ENCODE results near the gene CA4.
"Not testable (repeated sequence)": the region's sequence is repeated elsewhere in the genome, so short reads cannot be mapped to it uniquely, and the experiment has no call there.

CA4 gene

DNA sequence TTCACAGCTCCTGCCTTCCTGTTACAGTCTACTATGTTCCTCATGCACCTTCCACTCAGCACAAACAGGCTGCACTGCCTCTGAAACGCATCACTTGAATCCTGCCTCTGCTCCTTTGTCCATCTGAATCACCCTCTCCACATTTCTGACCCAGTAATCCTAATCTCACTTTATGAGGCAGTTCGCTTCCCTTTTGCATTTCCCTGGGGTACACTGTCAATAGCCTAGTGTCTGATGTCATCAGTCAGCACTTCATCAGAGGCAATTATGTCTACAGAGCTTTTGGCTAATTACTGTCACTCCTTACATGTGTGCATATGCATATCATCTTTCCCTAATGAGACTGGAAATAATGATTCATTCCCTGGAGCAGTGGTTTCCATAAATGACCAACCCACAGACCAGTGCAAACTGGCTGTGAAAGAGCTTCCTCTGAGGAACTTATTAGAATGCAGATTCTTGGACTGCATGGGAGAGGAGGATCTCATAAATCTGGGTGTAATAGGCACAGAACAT lies 23.6 kb downstream of the CA4 start:
- FAIRE-seq (no peak), DNase-seq (ENCODE audit: insufficient read length) (no peak)

DNA sequence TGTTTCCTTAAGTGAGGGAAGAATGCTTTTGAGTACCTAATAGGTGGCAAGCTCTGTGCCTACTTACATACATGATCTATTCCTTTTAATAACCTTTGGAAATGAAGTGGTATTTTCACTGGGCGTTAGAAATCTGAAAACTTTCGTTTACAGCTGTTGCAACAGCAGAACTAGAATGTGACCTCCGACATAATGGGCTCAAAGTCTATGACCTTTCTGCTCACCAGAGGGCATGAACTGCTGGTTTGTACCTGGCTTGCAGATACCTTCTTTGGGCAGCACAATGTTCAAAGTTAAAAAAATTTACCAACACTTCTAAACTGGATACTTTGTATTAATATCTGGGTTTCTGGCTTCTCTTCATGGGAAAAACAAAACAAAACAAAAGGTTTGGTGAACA lies 24.3 kb downstream of the CA4 start:
- DNase-seq (ENCODE audit: insufficient read length) (no peak), FAIRE-seq (no peak)
- no peak for TF ChIP-seq TAF1 (IDR thresholded peaks at IDR 0.05; ENCODE audit: borderline replicate concordance, low read depth, low read length)
- TF ChIP-seq POLR2A (IDR thresholded peaks at IDR 0.05; ENCODE audit: low read depth, low read length) = no peak
- no peak for TF ChIP-seq POLR2AphosphoS5 (IDR thresholded peaks at IDR 0.05; ENCODE audit: low read depth, low read length)

More for the DNA sequence above, 23.6 kb downstream of the CA4 start:
- no peak for TF ChIP-seq TAF1 (IDR thresholded peaks at IDR 0.05; ENCODE audit: borderline replicate concordance, low read depth, low read length)
- no peak for TF ChIP-seq POLR2A (IDR thresholded peaks at IDR 0.05; ENCODE audit: low read depth, low read length)
- TF ChIP-seq POLR2AphosphoS5 (IDR thresholded peaks at IDR 0.05; ENCODE audit: low read depth, low read length) = no peak

- FAIRE-seq; DNase-seq (ENCODE audit: insufficient read length): not testable (repeated sequence)
Measured at GRCh38 chr17:60174767-60175166, 25.0 kb downstream of the CA4 start.

GRCh38 chr17:60176763-60177162 lies 27.0 kb downstream of the CA4 start:
- FAIRE-seq; DNase-seq (ENCODE audit: insufficient read length): not testable (repeated sequence)

DNA sequence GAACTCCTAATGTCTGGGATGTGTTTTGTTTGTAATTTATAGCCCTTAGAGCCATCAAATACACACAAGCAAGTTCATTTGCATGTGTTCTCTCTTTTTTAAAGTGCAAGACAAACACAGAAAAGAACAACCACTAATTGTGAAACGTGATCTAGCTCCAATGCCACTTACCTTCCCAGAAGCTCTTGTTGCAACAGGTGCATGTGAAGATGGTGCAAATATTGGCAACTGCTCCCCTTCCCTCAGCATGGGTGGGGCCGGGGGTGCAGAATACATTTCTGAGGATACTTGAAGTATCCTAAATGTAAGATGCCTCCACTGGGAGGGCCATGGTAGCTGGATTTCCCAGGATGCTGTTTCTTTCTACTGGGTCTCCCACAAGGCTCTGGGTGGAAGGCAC lies 28.4 kb downstream of the CA4 start:
- FAIRE-seq; DNase-seq (ENCODE audit: insufficient read length): not testable (repeated sequence)

DNA sequence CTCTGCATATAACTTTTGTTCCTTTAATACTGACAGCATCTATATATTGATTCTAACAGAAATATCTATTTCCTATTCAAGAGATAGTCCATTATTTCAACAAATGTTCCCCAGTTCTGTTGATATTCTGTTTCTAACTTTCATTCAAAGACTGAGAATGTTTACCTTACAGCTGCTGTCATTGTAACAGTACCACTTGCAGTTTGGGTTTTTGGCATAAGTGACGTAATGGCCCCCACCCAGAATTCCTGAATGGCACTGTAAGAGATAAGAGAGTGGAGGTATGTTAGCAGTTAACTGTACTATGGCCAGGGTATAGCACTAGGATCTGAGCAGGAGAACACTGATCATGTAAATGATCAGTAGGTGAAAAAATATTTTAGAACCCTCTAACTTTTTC lies 30.6 kb downstream of the CA4 start:
- FAIRE-seq; DNase-seq (ENCODE audit: insufficient read length): not testable (repeated sequence)

DNA sequence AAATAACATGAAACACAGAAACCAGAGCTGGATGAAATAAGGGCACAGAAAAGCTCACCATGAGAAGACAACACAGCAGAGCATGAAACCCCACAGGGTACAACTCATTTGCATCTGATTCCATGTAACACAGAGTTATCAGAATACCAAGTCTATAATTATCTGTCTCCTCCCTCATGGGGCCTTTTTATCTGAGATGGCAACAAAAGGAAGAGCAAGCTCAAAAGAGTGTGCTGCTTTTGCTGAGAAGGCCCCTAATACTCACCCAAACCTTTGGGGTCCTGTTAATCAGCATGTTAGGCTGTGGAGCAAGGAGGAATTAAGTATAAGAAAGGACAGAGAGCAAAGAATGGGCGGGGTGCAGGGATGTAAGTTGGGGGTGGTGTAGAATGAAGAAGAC lies 36.6 kb downstream of the CA4 start:
- not testable (repeated sequence) for DNase-seq (ENCODE audit: insufficient read length); FAIRE-seq

- not testable (repeated sequence) for FAIRE-seq; DNase-seq (ENCODE audit: insufficient read length)
Measured at GRCh38 chr17:60186846-60187745, 37.3 kb downstream of the CA4 start.

DNA sequence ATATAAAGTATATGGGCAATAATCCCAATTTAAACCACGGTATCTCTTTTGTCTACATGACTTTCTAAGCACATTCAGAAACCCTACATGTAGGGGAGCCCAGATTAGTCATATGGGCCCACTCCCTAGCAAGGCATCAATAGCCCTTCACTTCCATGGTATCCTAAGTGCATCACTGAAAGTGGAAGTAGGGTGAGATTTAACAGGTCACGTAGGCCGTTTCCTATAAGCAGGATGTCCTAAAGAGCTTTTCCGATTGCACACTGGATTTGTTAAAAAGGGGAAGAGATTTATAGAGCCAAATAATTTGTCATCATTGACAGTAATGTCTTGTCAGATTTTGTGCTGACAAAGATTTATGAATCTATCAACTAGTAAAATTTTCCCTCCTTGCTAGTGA lies 39.0 kb downstream of the CA4 start:
- DNase-seq (ENCODE audit: insufficient read length) = no peak
- no peak for TF ChIP-seq POLR2AphosphoS5 (IDR thresholded peaks at IDR 0.05; ENCODE audit: low read depth, low read length)
- TF ChIP-seq TAF1 (IDR thresholded peaks at IDR 0.05; ENCODE audit: borderline replicate concordance, low read depth, low read length) = no peak
- no peak for TF ChIP-seq POLR2A (IDR thresholded peaks at IDR 0.05; ENCODE audit: low read depth, low read length)
- FAIRE-seq = no peak

GRCh38 chr17:60190032-60190431 lies 40.3 kb downstream of the CA4 start:
- FAIRE-seq = not testable (repeated sequence)

DNA sequence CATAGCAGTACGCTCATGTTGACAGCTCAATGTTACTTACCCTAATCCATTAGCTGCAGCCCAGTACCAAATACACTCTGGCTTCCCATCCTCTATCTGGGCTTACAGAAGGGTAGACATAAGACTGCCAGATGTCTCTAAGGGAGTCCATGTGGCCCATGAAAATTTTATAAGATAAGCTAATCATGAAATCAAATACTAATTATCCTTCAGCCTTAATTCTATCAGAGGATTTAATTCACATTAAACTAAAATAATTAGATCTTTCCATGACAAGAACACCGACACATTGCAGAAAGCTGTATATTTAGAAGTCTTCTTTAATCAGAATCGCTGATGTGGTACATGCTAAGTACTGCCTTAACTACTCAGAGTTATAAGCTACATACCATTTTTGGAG lies 43.3 kb downstream of the CA4 start:
- not testable (repeated sequence) for DNase-seq (ENCODE audit: insufficient read length); FAIRE-seq

More at GRCh38 chr17:60190032-60190431, 40.3 kb downstream of the CA4 start:
- DNase-seq (ENCODE audit: insufficient read length) = not testable (repeated sequence)

DNA sequence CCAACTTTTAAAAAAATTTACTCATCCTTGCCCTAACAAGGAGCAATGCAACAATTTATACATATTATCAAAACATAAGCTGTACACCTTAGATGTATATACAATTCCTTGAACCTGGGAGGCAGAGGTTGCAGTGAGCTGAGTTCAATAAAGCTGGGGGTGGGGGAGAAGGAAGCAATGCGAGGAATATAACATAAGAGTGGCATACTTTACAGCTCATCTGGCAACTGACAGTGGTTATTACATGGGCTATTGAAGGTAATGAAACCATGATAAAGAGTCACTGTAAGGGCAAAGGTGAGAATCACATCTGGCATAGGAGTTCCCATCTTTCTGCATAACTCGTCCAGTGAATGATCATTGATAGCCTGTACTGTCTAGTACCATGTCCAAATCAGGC lies 43.7 kb downstream of the CA4 start:
- TF ChIP-seq TAF1 (IDR thresholded peaks at IDR 0.05; ENCODE audit: borderline replicate concordance, low read depth, low read length) = no peak
- TF ChIP-seq POLR2A (IDR thresholded peaks at IDR 0.05; ENCODE audit: low read depth, low read length) = no peak
- TF ChIP-seq POLR2AphosphoS5 (IDR thresholded peaks at IDR 0.05; ENCODE audit: low read depth, low read length) = no peak
- FAIRE-seq (no peak), DNase-seq (ENCODE audit: insufficient read length) (no peak)

DNA sequence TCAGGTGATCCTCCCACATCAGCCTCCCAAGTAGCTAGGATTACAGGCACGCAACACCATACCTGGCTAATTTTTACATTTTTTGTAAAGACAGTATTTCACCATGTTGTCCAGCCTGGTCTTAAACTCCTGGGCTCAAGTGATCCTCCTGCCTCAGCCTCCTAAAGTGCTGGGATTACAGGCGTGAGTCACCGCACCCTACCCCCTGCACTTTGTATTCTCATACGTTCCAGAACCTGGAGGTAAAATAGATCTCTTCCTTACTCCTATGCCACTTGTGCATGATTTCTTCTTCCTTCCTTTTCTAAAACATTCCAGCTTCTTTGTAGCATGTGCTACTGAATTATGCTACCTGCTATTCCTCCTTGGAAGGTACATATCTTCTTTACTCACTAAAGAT lies 44.4 kb downstream of the CA4 start:
- not testable (repeated sequence) for DNase-seq (ENCODE audit: insufficient read length); FAIRE-seq

DNA sequence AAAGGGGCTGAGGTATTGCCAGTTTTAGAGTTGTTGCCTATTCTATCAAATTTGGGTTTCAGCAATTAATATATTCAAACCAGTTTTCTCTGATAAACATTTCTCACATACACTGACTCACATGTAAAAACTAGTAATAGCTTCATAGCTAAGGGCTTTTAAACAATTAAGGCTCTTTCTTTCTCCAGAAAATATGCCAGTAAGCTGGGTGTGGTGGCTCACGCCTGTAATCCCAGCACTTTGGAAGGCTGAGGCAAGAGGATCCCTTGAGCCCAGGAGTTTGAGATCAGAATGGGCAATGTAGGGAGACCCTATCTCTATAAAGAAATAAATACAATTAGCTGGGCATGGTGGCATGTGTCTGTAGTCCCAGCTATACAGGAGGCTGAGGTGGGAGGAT lies 48.9 kb downstream of the CA4 start:
- not testable (repeated sequence) for FAIRE-seq; DNase-seq (ENCODE audit: insufficient read length)

DNA sequence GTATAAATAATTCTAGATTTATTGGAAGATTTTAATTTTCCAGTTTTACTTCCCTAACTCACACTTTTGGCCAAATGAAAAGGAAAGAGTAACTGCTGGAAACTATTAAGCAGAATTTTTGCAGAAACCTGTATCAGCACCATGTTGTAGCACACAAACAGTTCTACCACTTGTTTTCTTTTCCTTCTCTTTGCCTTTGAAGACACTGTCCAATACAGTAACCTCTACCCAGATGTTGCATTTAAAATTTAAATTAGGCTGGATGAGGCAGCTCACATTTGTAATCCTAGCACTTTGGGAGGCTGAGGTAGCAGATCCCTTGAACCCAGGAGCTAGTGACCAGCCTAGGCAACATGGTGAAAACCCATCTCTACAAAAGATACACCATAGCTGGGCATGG lies 56.0 kb downstream of the CA4 start:
- FAIRE-seq; DNase-seq (ENCODE audit: insufficient read length): not testable (repeated sequence)

DNA sequence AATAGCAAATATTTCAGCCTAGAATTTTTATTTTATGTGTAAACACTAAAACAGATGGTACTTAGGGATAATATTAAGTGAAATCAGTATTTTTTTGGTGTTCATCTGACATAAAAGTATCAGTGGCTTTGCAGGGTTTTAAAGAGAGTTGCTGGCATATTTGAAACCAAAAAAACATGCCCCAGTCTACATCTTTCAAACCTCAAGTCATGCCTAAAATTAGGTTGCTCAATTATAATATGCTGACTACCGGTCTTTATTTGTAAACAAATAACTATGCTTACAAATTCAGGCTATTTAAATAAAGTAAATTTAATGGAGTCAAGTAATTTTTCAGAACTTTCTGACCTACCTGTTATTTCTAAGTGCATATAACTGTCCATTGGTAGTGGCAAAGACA lies 58.5 kb downstream of the CA4 start:
- not testable (repeated sequence) for DNase-seq (ENCODE audit: insufficient read length)

More for the DNA sequence above, 58.5 kb downstream of the CA4 start:
- FAIRE-seq = not testable (repeated sequence)
